Measurements from ENCODE around the gene IL36B.

Gene IL36B

DNA sequence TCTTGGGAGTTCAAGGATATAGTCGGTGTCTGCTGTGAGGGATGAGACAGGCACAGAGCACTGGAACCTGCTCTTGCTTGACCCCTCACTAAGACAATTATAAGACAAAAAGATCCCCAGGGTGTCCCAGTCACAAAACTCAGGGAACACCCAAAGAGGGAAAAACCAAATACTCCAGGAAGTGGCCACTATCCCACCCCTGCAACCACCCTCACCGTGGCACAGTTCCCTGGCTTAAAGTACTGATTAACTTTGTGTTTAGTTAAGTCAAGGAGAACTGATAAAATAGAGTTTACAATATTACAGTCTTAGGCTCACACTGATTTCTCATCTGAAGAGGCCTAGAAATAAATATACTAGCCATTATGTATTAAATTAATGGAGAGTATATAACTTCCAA, 13.5 kb downstream of the IL36B start:
- no peaks in the 10 kb centered on the region for H3K9me3 ChIP-seq (ENCODE audit: control insufficient read depth, low read length)
- no peaks in the 10 kb centered on the region for H3K27me3 ChIP-seq (ENCODE audit: control insufficient read depth, insufficient read depth, low read length)
- H3K4me3 ChIP-seq (ENCODE audit: low read length) = no peak overlapping the region
- H3K36me3 ChIP-seq (ENCODE audit: control insufficient read depth, insufficient read depth, low read length) = no peaks in the 10 kb centered on the region
- peaks cover 14% of the 10 kb centered on the region for H3K4me1 ChIP-seq (ENCODE audit: control insufficient read depth, insufficient read depth, low read length)
- no peak overlapping the region for H3K9ac ChIP-seq (ENCODE audit: low read length)

- no peaks in the 10 kb centered on the region for H3K9me3 ChIP-seq (ENCODE audit: control insufficient read depth, low read length)
Measured at GRCh38 chr2:113038291-113038690, 14.4 kb downstream of the IL36B start.

DNA sequence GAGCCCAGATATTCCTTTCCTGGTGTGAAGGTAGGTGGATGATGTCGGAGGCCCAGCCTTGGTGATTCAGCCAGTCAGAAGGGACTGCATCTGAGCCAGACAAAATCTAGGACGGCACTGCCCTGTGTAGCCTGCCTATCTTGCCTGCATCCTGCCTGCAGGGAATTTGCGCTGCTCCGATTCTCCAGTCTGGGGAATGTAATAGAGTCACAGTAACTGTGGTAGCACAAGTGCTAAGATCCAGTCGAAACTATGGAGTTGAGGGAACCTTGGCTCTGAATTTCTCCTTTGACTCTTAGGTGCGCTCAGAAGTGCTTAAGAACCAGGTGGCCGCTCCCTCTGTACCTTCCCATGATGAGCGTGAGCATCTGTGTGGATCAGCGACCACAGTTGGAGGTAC, 15.9 kb downstream of the IL36B start:
- H3K27me3 ChIP-seq (ENCODE audit: control insufficient read depth, insufficient read depth, low read length) = no peaks in the 10 kb centered on the region
- H3K36me3 ChIP-seq (ENCODE audit: control insufficient read depth, insufficient read depth, low read length) = no peaks in the 10 kb centered on the region
- H3K4me1 ChIP-seq (ENCODE audit: control insufficient read depth, insufficient read depth, low read length) = peaks cover 14% of the 10 kb centered on the region
- H3K9ac ChIP-seq (ENCODE audit: low read length) = no peak overlapping the region
- H3K9me3 ChIP-seq (ENCODE audit: control insufficient read depth, low read length) = no peaks in the 10 kb centered on the region
- H3K4me3 ChIP-seq (ENCODE audit: low read length) = no peak overlapping the region

More at GRCh38 chr2:113038291-113038690, 14.4 kb downstream of the IL36B start:
- Histone ChIP-seq H3K9ac (ENCODE audit: low read length) (no peak overlapping the region), H3K36me3 (ENCODE audit: control insufficient read depth, insufficient read depth, low read length) (no peaks in the 10 kb centered on the region), H3K27me3 (ENCODE audit: control insufficient read depth, insufficient read depth, low read length) (no peaks in the 10 kb centered on the region), H3K4me3 (ENCODE audit: low read length) (no peak overlapping the region), H3K4me1 (ENCODE audit: control insufficient read depth, insufficient read depth, low read length) (peaks cover 14% of the 10 kb centered on the region)

DNA sequence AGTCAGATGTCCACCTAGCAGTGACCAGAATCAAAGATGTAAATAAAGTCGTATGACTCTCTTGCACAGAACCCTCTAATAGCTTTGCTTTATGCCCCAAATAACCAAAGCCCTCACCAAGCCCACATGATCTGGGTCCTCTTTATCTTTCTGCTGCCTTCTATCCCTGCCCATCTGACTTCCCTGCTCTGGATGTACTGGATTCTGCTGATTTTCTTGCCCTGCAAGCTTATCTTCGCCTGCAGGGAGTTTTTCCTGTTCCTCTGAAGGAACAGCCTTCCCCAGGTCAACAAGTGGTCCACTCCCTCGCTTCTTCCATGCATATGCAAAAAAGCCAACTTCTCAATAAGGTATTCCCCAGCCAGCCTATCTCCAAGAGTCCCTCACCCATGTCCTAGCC, 18.7 kb downstream of the IL36B start:
- no peaks in the 10 kb centered on the region for H3K27me3 ChIP-seq (ENCODE audit: control insufficient read depth, insufficient read depth, low read length)
- no peaks in the 10 kb centered on the region for H3K9me3 ChIP-seq (ENCODE audit: control insufficient read depth, low read length)
- H3K4me3 ChIP-seq (ENCODE audit: low read length) = no peak overlapping the region
- peaks cover 5% of the 10 kb centered on the region for H3K4me1 ChIP-seq (ENCODE audit: control insufficient read depth, insufficient read depth, low read length)
- H3K36me3 ChIP-seq (ENCODE audit: control insufficient read depth, insufficient read depth, low read length) = no peaks in the 10 kb centered on the region
- no peak overlapping the region for H3K9ac ChIP-seq (ENCODE audit: low read length)

GRCh38 chr2:113032737-113033136, 19.9 kb downstream of the IL36B start:
- Histone ChIP-seq H3K36me3 (ENCODE audit: control insufficient read depth, insufficient read depth, low read length) (no peaks in the 10 kb centered on the region), H3K4me3 (ENCODE audit: low read length) (no peak overlapping the region), H3K4me1 (ENCODE audit: control insufficient read depth, insufficient read depth, low read length) (no peaks in the 10 kb centered on the region)

DNA sequence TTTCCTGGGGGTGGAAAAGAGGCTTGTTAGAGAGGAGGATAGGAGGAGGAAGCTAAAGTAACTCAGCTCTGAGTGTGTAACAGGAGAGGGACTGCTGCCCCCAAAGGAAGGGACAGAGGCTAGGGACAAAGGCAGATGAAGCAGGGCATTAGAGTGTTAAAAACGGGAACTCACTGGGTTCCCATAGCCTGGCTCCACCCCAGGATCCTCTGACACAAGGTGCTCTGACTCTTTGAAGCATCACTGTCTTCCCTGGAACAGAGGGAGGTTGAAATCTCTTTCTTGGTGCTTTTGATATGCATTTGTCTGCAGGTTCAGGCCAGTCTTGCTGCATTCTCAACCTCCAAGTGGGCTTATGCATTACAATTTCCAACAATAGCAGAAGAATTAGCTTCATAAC, 24.6 kb downstream of the IL36B start:
- no peak overlapping the region for H3K9ac ChIP-seq (ENCODE audit: low read length)
- H3K4me1 ChIP-seq (ENCODE audit: control insufficient read depth, insufficient read depth, low read length) = no peaks in the 10 kb centered on the region
- H3K27me3 ChIP-seq (ENCODE audit: control insufficient read depth, insufficient read depth, low read length) = peaks cover 4% of the 10 kb centered on the region
- no peaks in the 10 kb centered on the region for H3K9me3 ChIP-seq (ENCODE audit: control insufficient read depth, low read length)
- no peaks in the 10 kb centered on the region for H3K36me3 ChIP-seq (ENCODE audit: control insufficient read depth, insufficient read depth, low read length)
- no peak overlapping the region for H3K4me3 ChIP-seq (ENCODE audit: low read length)

More at GRCh38 chr2:113032737-113033136, 19.9 kb downstream of the IL36B start:
- H3K9ac ChIP-seq (ENCODE audit: low read length) = no peak overlapping the region
- H3K9me3 ChIP-seq (ENCODE audit: control insufficient read depth, low read length) = no peaks in the 10 kb centered on the region
- H3K27me3 ChIP-seq (ENCODE audit: control insufficient read depth, insufficient read depth, low read length) = peaks cover 2% of the 10 kb centered on the region

GRCh38 chr2:113027691-113028090, 25.0 kb downstream of the IL36B start:
- H3K9ac ChIP-seq (ENCODE audit: low read length) = no peak overlapping the region
- no peaks in the 10 kb centered on the region for H3K9me3 ChIP-seq (ENCODE audit: control insufficient read depth, low read length)
- no peaks in the 10 kb centered on the region for H3K4me1 ChIP-seq (ENCODE audit: control insufficient read depth, insufficient read depth, low read length)
- peaks cover 4% of the 10 kb centered on the region for H3K27me3 ChIP-seq (ENCODE audit: control insufficient read depth, insufficient read depth, low read length)
- H3K4me3 ChIP-seq (ENCODE audit: low read length) = no peak overlapping the region
- no peaks in the 10 kb centered on the region for H3K36me3 ChIP-seq (ENCODE audit: control insufficient read depth, insufficient read depth, low read length)

DNA sequence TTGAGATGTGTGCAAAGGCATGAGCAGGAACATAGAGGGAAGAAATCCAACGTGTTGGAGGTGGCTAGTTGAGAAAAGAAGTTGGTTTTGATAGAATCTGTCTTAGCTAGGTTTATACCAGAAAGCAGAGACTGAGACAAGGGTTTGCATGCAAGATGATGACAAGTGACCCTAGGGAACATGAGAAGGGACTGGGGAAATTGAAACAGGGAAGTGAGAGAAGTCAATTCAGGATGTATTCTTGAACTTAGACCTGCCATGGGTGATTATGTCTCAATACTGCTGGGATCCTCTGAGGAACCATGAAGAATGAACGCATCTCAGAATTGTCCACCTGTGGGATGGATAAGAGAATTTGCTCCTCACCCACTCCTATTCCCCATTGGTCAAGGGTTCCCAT, 26.9 kb downstream of the IL36B start:
- no peaks in the 10 kb centered on the region for H3K36me3 ChIP-seq (ENCODE audit: control insufficient read depth, insufficient read depth, low read length)
- H3K9me3 ChIP-seq (ENCODE audit: control insufficient read depth, low read length) = no peaks in the 10 kb centered on the region
- no peak overlapping the region for H3K4me3 ChIP-seq (ENCODE audit: low read length)
- H3K9ac ChIP-seq (ENCODE audit: low read length) = no peak overlapping the region
- H3K4me1 ChIP-seq (ENCODE audit: control insufficient read depth, insufficient read depth, low read length) = no peaks in the 10 kb centered on the region
- H3K27me3 ChIP-seq (ENCODE audit: control insufficient read depth, insufficient read depth, low read length) = peaks cover 4% of the 10 kb centered on the region

- H3K36me3 ChIP-seq (ENCODE audit: control insufficient read depth, insufficient read depth, low read length) = no peaks in the 10 kb centered on the region
- H3K4me1 ChIP-seq (ENCODE audit: control insufficient read depth, insufficient read depth, low read length) = no peaks in the 10 kb centered on the region
Measured at GRCh38 chr2:113024764-113025163, 27.9 kb downstream of the IL36B start.

DNA sequence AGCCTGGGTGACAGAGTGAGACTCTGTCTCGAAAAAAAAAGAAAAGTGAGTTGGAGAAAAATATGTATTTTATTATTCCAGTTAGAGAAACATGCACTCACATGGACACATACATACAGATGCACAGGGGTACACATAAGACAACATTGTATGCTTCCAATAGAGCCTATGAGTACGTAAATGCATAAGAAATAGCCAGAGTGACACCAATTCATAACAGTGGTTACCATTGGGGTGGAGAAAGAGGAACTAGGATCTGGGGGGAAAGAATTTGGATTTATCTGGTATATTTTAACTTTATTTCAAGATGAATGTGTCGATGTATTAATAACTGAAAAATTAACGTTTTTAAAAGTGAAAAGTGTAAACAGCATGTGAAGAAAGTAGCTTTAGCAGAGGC, 31.4 kb downstream of the IL36B start:
- H3K36me3 ChIP-seq (ENCODE audit: control insufficient read depth, insufficient read depth, low read length) = no peaks in the 10 kb centered on the region
- H3K9me3 ChIP-seq (ENCODE audit: control insufficient read depth, low read length) = no peaks in the 10 kb centered on the region

More at GRCh38 chr2:113024764-113025163, 27.9 kb downstream of the IL36B start:
- Histone ChIP-seq H3K9ac (ENCODE audit: low read length) (no peak overlapping the region), H3K4me3 (ENCODE audit: low read length) (no peak overlapping the region), H3K27me3 (ENCODE audit: control insufficient read depth, insufficient read depth, low read length) (peaks cover 4% of the 10 kb centered on the region), H3K9me3 (ENCODE audit: control insufficient read depth, low read length) (no peaks in the 10 kb centered on the region)

DNA sequence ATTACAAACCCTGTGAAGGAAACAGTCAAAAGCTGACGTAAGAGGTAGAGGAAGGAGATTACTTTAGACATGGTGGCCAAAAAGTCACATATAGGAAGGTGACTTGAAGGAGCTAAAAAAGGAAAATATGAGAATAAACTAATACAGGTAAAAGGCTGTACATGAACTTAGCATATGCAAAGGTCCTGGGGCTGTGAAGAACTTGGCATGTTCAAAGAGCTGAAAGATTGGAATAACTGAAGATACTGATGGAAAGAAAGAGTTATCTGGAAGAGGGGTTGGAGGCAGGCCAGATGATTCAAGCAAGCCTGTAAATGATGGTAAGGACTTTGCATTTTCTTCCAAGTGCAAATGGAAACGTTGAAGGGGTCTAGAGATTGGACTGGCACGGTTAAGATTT, 34.2 kb downstream of the IL36B start:
- no peaks in the 10 kb centered on the region for H3K27me3 ChIP-seq (ENCODE audit: control insufficient read depth, insufficient read depth, low read length)
- no peak overlapping the region for H3K9ac ChIP-seq (ENCODE audit: low read length)
- no peak overlapping the region for H3K4me3 ChIP-seq (ENCODE audit: low read length)
- H3K4me1 ChIP-seq (ENCODE audit: control insufficient read depth, insufficient read depth, low read length) = peaks cover 8% of the 10 kb centered on the region
- H3K36me3 ChIP-seq (ENCODE audit: control insufficient read depth, insufficient read depth, low read length) = no peaks in the 10 kb centered on the region
- no peaks in the 10 kb centered on the region for H3K9me3 ChIP-seq (ENCODE audit: control insufficient read depth, low read length)

More for the DNA sequence above, 31.4 kb downstream of the IL36B start:
- Histone ChIP-seq H3K27me3 (ENCODE audit: control insufficient read depth, insufficient read depth, low read length) (no peaks in the 10 kb centered on the region), H3K4me1 (ENCODE audit: control insufficient read depth, insufficient read depth, low read length) (no peaks in the 10 kb centered on the region), H3K9ac (ENCODE audit: low read length) (no peak overlapping the region), H3K4me3 (ENCODE audit: low read length) (no peak overlapping the region)

DNA sequence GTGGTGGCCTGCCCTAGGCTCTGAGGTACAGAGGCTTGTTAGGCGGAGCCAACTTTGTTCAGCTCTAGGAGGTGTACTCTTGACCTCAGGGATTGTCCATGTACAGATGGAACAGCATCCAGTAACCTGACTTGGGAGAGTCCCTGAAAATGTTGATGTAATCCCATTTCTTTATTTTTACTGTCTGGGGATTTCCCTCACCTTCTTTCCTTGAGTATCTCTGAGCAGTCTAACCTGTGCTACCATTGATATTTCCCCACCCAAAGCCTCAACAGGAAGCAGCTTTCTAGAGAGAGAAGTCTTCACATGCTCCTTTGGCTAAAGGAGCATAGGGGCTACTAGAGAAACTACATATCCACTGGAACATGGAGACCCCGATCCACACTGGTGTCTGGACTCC, 37.0 kb downstream of the IL36B start:
- Histone ChIP-seq H3K9ac (ENCODE audit: low read length) (no peak overlapping the region), H3K36me3 (ENCODE audit: control insufficient read depth, insufficient read depth, low read length) (no peaks in the 10 kb centered on the region), H3K27me3 (ENCODE audit: control insufficient read depth, insufficient read depth, low read length) (no peaks in the 10 kb centered on the region), H3K9me3 (ENCODE audit: control insufficient read depth, low read length) (no peaks in the 10 kb centered on the region), H3K4me1 (ENCODE audit: control insufficient read depth, insufficient read depth, low read length) (peaks cover 13% of the 10 kb centered on the region), H3K4me3 (ENCODE audit: low read length) (no peak overlapping the region)

- H3K9ac ChIP-seq (ENCODE audit: low read length) = no peak overlapping the region
- H3K27me3 ChIP-seq (ENCODE audit: control insufficient read depth, insufficient read depth, low read length) = no peaks in the 10 kb centered on the region
- no peaks in the 10 kb centered on the region for H3K9me3 ChIP-seq (ENCODE audit: control insufficient read depth, low read length)
- peaks cover 13% of the 10 kb centered on the region for H3K4me1 ChIP-seq (ENCODE audit: control insufficient read depth, insufficient read depth, low read length)
- no peaks in the 10 kb centered on the region for H3K36me3 ChIP-seq (ENCODE audit: control insufficient read depth, insufficient read depth, low read length)
- no peak overlapping the region for H3K4me3 ChIP-seq (ENCODE audit: low read length)
Measured at GRCh38 chr2:113015042-113015441, 37.6 kb downstream of the IL36B start.
